ENCODE measurements around the gene STARD8.
"Not testable (repeated sequence)": the region's sequence is repeated elsewhere in the genome, so short reads cannot be mapped to it uniquely, and the experiment has no call there.

The STARD8 gene

DNA sequence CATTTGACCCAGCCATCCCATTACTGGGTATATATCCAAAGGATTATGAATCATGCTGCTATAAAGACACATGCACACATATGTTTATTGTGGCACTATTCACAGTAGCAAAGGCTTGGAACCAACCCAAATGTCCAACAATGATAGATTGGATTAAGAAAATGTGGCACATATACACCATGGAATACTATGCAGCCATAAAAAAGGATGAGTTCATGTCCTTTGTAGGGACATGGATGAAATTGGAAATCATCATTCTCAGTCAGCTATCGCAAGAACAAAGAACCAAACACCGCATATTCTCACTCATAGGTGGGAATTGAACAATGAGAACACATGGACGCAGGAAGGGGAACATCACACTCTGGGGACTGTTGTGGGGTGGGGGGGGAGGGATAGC is 94.4 kb downstream of the STARD8 start:
- H4K91ac ChIP-seq (ENCODE audit: low read depth, low read length); H3K14ac ChIP-seq (ENCODE audit: low read length); H3K4me1 ChIP-seq (ENCODE audit: control insufficient read depth in 1 of 2, insufficient read depth in 2 of 2, low read length in 2 of 2); H3K4me3 ChIP-seq (ENCODE audit: low read depth, low read length); H3K79me2 ChIP-seq (ENCODE audit: control insufficient read depth, insufficient read depth, low read length, poor library complexity); H3K36me3 ChIP-seq (ENCODE audit: control insufficient read depth in 1 of 2, insufficient read depth in 2 of 2, low read length in 2 of 2); DNase-seq; H3K18ac ChIP-seq (ENCODE audit: low read length); H2AFZ ChIP-seq (ENCODE audit: insufficient read depth, low read length, poor library complexity); H3K4me2 ChIP-seq (ENCODE audit: low read length); H3K9me3 ChIP-seq (ENCODE audit: insufficient read depth, low read depth, low read length); H4K12ac ChIP-seq (ENCODE audit: low read depth, low read length); H3K27me3 ChIP-seq (ENCODE audit: insufficient read depth, low read length); H2BK120ac ChIP-seq (ENCODE audit: insufficient read depth, low read length, poor library complexity); H3K9ac ChIP-seq (ENCODE audit: low read length); H3K4ac ChIP-seq (ENCODE audit: low read depth, low read length); H4K8ac ChIP-seq (ENCODE audit: low read depth, low read length); H2BK12ac ChIP-seq (ENCODE audit: low read length); H3K27ac ChIP-seq (ENCODE audit: low read depth, low read length); H2AK5ac ChIP-seq (ENCODE audit: low read length); H2BK5ac ChIP-seq (ENCODE audit: low read depth, low read length, poor library complexity); H3K23ac ChIP-seq (ENCODE audit: low read length); H3K79me1 ChIP-seq (ENCODE audit: low read length): not testable (repeated sequence)
- no CpG with 5 or more reads among the region's 3 CpGs for WGBS (ENCODE audit: extremely low coverage, insufficient coverage, insufficient read length)

DNA sequence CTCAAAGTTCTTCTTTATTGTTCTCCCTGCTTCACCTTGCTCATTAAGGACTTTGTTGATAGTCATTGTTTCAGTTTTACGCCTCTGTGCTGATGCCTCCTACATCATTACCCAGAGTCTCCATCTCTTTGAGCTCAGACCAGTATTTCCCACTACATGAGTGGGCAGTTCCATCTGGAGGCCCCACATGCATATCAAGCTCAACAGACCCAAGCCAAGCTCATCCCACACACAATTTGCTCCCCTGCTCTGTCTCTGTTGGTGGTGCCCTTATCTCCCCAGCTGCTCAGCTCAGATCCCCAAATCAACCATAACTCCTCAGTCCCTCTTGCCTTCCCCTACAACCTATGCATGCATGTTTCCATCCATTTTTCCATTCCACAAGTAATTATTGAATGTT is 96.3 kb downstream of the STARD8 start:
- Histone ChIP-seq H3K4ac (ENCODE audit: low read depth, low read length) (no peak overlapping the region), H2AFZ (ENCODE audit: insufficient read depth, low read length, poor library complexity) (no peak overlapping the region), H4K12ac (ENCODE audit: low read depth, low read length) (no peak overlapping the region), H3K27me3 (ENCODE audit: insufficient read depth, low read length) (no peaks in the 10 kb centered on the region), H3K18ac (ENCODE audit: low read length) (no peak overlapping the region), H2BK120ac (ENCODE audit: insufficient read depth, low read length, poor library complexity) (no peak overlapping the region), H2AK5ac (ENCODE audit: low read length) (no peak overlapping the region), H3K14ac (ENCODE audit: low read length) (no peak overlapping the region), H4K8ac (ENCODE audit: low read depth, low read length) (no peak overlapping the region), H3K23ac (ENCODE audit: low read length) (no peak overlapping the region), H3K9ac (ENCODE audit: low read length) (no peak overlapping the region), H4K91ac (ENCODE audit: low read depth, low read length) (no peak overlapping the region), H3K9me3 (ENCODE audit: insufficient read depth, low read depth, low read length) (no peaks in the 10 kb centered on the region), H3K4me1 (ENCODE audit: control insufficient read depth in 1 of 2, insufficient read depth in 2 of 2, low read length in 2 of 2) (no peaks in the 10 kb centered on the region), H3K4me3 (ENCODE audit: low read depth, low read length) (no peak overlapping the region), H2BK12ac (ENCODE audit: low read length) (no peak overlapping the region), H3K79me1 (ENCODE audit: low read length) (no peaks in the 10 kb centered on the region), H3K36me3 (ENCODE audit: control insufficient read depth in 1 of 2, insufficient read depth in 2 of 2, low read length in 2 of 2) (no peaks in the 10 kb centered on the region), H3K4me2 (ENCODE audit: low read length) (no peak overlapping the region), H3K79me2 (ENCODE audit: control insufficient read depth, insufficient read depth, low read length, poor library complexity) (no peaks in the 10 kb centered on the region), H3K27ac (ENCODE audit: low read depth, low read length) (no peak overlapping the region), H2BK5ac (ENCODE audit: low read depth, low read length, poor library complexity) (no peak overlapping the region)
- WGBS (ENCODE audit: extremely low coverage, insufficient coverage, insufficient read length), result no CpG with 5 or more reads among the region's 1 CpG
- DNase-seq, result no peak

DNA sequence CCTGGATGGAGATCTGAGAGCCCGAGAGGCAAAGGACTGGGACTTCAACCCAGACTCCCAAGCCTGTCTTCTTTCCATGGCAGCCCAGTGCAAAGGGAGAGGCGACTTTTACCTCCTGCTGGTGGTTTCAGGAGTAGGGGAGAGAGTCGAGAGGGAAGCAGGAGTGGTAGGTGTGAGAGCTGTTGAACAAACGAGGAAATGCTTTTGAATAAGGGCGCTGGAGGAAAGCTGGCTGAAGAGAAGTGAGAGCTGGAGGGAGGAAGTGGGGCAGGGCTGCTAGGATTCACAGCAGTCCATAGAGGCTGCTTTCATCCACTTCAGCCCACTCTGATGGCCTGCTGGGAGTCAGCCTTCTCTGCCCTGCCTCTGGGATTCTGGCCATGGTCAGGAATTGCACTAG is 99.5 kb downstream of the STARD8 start:
- H3K4me3 ChIP-seq (ENCODE audit: low read depth, low read length), result no peak overlapping the region
- H3K27ac ChIP-seq (ENCODE audit: low read depth, low read length), result no peak overlapping the region
- H3K79me1 ChIP-seq (ENCODE audit: low read length), result no peaks in the 10 kb centered on the region
- no peak overlapping the region for H3K9ac ChIP-seq (ENCODE audit: low read length)
- H3K9me3 ChIP-seq (ENCODE audit: insufficient read depth, low read depth, low read length), result no peaks in the 10 kb centered on the region
- H4K91ac ChIP-seq (ENCODE audit: low read depth, low read length), result no peak overlapping the region
- no CpG with 5 or more reads among the region's 5 CpGs for WGBS (ENCODE audit: extremely low coverage, insufficient coverage, insufficient read length)
- H3K36me3 ChIP-seq (ENCODE audit: control insufficient read depth in 1 of 2, insufficient read depth in 2 of 2, low read length in 2 of 2), result no peaks in the 10 kb centered on the region
- H3K79me2 ChIP-seq (ENCODE audit: control insufficient read depth, insufficient read depth, low read length, poor library complexity), result no peaks in the 10 kb centered on the region
- no peaks in the 10 kb centered on the region for H3K4me1 ChIP-seq (ENCODE audit: control insufficient read depth in 1 of 2, insufficient read depth in 2 of 2, low read length in 2 of 2)
- H3K18ac ChIP-seq (ENCODE audit: low read length), result no peak overlapping the region
- no peak overlapping the region for H4K8ac ChIP-seq (ENCODE audit: low read depth, low read length)
- no peak overlapping the region for H3K4ac ChIP-seq (ENCODE audit: low read depth, low read length)
- H2BK12ac ChIP-seq (ENCODE audit: low read length), result no peak overlapping the region
- no peak overlapping the region for H4K12ac ChIP-seq (ENCODE audit: low read depth, low read length)
- no peak overlapping the region for H2AK5ac ChIP-seq (ENCODE audit: low read length)
- H2BK120ac ChIP-seq (ENCODE audit: insufficient read depth, low read length, poor library complexity), result no peak overlapping the region
- DNase-seq, result no peak
- no peak overlapping the region for H2AFZ ChIP-seq (ENCODE audit: insufficient read depth, low read length, poor library complexity)
- H3K27me3 ChIP-seq (ENCODE audit: insufficient read depth, low read length), result no peaks in the 10 kb centered on the region
- no peak overlapping the region for H3K14ac ChIP-seq (ENCODE audit: low read length)
- no peak overlapping the region for H3K23ac ChIP-seq (ENCODE audit: low read length)
- H2BK5ac ChIP-seq (ENCODE audit: low read depth, low read length, poor library complexity), result no peak overlapping the region
- H3K4me2 ChIP-seq (ENCODE audit: low read length), result no peak overlapping the region

DNA sequence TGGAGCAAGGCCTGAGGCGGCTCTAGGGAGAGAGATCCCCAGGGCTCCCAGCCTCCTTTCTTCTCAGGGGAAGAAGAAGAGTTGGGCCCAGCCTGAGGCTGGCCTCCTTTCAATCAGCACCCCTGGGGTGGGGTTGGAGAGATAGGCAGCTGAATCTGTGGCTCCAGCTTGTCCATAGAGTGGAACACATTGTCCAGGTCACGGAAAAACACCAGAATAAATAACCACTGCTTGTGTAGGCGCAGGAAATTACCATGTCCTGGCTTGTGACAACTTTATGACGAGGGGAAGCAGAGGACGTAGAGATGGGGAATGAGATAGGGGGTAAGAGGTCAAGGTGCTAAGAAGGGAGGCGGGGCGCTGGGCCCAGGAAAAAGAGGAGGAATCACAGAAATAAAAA is 100.6 kb downstream of the STARD8 start:
- DNase-seq, result no peak
- no peak overlapping the region for H4K8ac ChIP-seq (ENCODE audit: low read depth, low read length)
- H3K4me3 ChIP-seq (ENCODE audit: low read depth, low read length), result no peak overlapping the region
- H3K4ac ChIP-seq (ENCODE audit: low read depth, low read length), result no peak overlapping the region
- H3K18ac ChIP-seq (ENCODE audit: low read length), result no peak overlapping the region
- H3K27me3 ChIP-seq (ENCODE audit: insufficient read depth, low read length), result no peaks in the 10 kb centered on the region
- H3K14ac ChIP-seq (ENCODE audit: low read length), result no peak overlapping the region
- no peaks in the 10 kb centered on the region for H3K79me1 ChIP-seq (ENCODE audit: low read length)
- no peaks in the 10 kb centered on the region for H3K4me1 ChIP-seq (ENCODE audit: control insufficient read depth in 1 of 2, insufficient read depth in 2 of 2, low read length in 2 of 2)
- H2BK120ac ChIP-seq (ENCODE audit: insufficient read depth, low read length, poor library complexity), result no peak overlapping the region
- no peak overlapping the region for H4K91ac ChIP-seq (ENCODE audit: low read depth, low read length)
- H2BK5ac ChIP-seq (ENCODE audit: low read depth, low read length, poor library complexity), result no peak overlapping the region
- H3K27ac ChIP-seq (ENCODE audit: low read depth, low read length), result no peak overlapping the region
- H2AFZ ChIP-seq (ENCODE audit: insufficient read depth, low read length, poor library complexity), result no peak overlapping the region
- H3K9me3 ChIP-seq (ENCODE audit: insufficient read depth, low read depth, low read length), result no peaks in the 10 kb centered on the region
- H3K79me2 ChIP-seq (ENCODE audit: control insufficient read depth, insufficient read depth, low read length, poor library complexity), result no peaks in the 10 kb centered on the region
- no peaks in the 10 kb centered on the region for H3K36me3 ChIP-seq (ENCODE audit: control insufficient read depth in 1 of 2, insufficient read depth in 2 of 2, low read length in 2 of 2)
- no peak overlapping the region for H4K12ac ChIP-seq (ENCODE audit: low read depth, low read length)
- H2BK12ac ChIP-seq (ENCODE audit: low read length), result no peak overlapping the region
- H3K4me2 ChIP-seq (ENCODE audit: low read length), result no peak overlapping the region
- H2AK5ac ChIP-seq (ENCODE audit: low read length), result no peak overlapping the region
- no CpG with 5 or more reads among the region's 7 CpGs for WGBS (ENCODE audit: extremely low coverage, insufficient coverage, insufficient read length)
- no peak overlapping the region for H3K9ac ChIP-seq (ENCODE audit: low read length)
- H3K23ac ChIP-seq (ENCODE audit: low read length), result no peak overlapping the region
